ENCODE measurements around the gene RAB26. TPM values are rescaled to one million over a fixed set of nuclear protein-coding genes. Genes with fewer than 3 reads are reported as not detected.
A peak's percentile ranks its signal among the peaks of the same experiment; 100 is the strongest.

The RAB26 gene
- total and polyA plus RNA-seq, 2 experiments from 2014 or later, result 0.71 TPM; not detected in 1

DNA sequence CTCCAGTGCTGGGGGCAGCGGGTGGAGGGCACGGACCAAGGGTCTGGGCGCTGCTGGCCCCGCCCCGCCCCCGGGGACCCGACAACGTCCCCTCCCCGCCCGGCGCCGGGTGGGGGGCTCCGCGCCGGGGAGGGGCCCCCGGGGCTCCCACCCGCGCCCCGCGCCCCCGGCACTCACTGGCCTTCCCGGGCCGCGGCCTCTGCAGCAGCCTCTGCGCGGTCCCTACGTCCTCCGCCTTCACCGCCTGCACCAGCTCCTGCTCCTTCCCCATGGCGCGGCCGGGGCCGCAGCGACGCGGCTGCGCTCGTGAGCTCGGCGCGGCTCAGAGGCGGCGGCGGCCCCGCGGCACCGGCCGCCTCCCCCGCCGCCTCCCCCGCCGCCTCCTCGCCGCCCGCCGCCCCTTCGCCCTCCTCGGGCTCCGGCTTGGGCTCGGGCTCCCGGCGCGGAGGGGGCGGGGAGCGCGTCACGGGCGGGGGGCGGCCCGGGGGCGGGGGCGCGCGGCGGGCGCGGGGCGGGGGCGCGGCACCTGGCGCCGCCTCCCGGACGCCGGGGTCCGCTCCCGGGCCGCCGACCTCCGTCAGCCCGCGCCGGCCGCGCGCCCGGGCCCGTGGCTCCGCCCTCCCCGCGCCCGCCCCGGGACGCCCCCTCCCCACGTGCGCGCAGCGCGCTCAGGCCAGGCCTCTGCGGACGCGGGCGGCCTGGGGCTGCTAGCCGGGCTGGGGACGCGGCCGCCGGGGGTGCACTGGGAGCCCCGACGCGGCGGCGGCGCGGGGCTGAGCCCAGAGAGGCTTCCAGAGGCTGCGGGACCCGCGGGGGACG lies 47.9 kb downstream of the RAB26 start, which contains the start of gene CASKIN1:
CASKIN1 (minus strand) TSS at position 444 of the 819 bp plus-strand sequence; CDS start at position 271, 173 bp downstream.
- 0 to 1% methylated on average over 4 to 44 of the region's 129 CpGs for WGBS, 2 experiments (ENCODE audit: low coverage in 1 of 2, low lambda C conversion rate in 2 of 2, missing lambda C conversion rate in 2 of 2)

DNA sequence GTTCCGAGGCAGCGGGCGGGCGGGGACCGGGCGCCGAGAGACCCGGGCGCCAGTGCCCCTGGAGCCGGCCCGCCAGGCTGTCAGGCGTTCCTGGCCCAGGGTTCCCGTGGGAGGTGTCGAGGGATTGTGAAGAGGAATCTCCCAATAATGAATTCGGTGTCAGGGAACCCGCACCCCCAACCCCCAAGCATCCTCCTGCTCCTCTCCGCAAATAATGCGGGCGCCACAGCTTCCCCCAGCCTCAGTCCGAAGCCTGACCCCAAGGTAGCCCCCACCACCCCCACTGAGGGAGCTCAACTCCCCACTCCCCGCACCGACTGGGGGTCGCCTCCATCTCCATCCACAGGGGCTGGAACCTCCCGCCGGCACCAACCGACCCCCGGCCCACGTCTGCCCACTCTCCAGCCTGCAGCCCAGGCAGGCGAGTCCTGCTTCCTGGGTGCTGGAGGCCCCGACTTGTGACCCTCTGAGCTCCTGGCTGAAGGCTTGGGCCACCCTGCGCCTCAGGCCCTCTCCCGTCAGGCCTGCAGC lies 48.6 kb downstream of the RAB26 start:
- H3K27me3 ChIP-seq (replicated peaks; ENCODE audit: insufficient read depth), result peaks cover 29% of the 10 kb centered on the region
- no peaks in the 10 kb centered on the region for H4K20me1 ChIP-seq (ENCODE audit: insufficient read depth)
- no peaks in the 10 kb centered on the region for H3K9me3 ChIP-seq (ENCODE audit: low read depth)
- no peak overlapping the region for H3K27ac ChIP-seq
- in situ Hi-C loops (cut with MboI), result no loop called here
- no peaks in the 10 kb centered on the region for H3K9me2 ChIP-seq (ENCODE audit: insufficient read depth)
- H3K4me2 ChIP-seq (ENCODE audit: unreplicated experiment), result no peak overlapping the region
- H3K4me3 ChIP-seq, result no peak overlapping the region
- WGBS, 2 experiments (ENCODE audit: low coverage in 1 of 2, low lambda C conversion rate in 2 of 2, missing lambda C conversion rate in 2 of 2), result 25 to 39% methylated on average over 15 to 23 of the region's 32 CpGs
- TF ChIP-seq EZH2 (IDR thresholded peaks at IDR 0.05; ENCODE audit: insufficient read depth, poor library complexity, severe bottlenecking) (peak; percentile 74), EZH2phosphoT487 (IDR thresholded peaks at IDR 0.05; ENCODE audit: insufficient read depth, low read depth) (no peak)
- no peaks in the 10 kb centered on the region for H3K79me2 ChIP-seq (ENCODE audit: insufficient read depth)
- peak; percentile 17 for DNase-seq
- H3K4me1 ChIP-seq (ENCODE audit: insufficient read depth), result no peaks in the 10 kb centered on the region
- H2AFZ ChIP-seq, result no peak overlapping the region
- H3F3A ChIP-seq (ENCODE audit: insufficient read depth), result no peaks in the 10 kb centered on the region
- no peak overlapping the region for H3K9ac ChIP-seq
- H3K36me3 ChIP-seq (ENCODE audit: low read depth), result no peaks in the 10 kb centered on the region

More for the DNA sequence above, 47.9 kb downstream of the RAB26 start, which contains the start of gene CASKIN1:
- Histone ChIP-seq H3K27ac (no peak within 1 kb of the TSS), H3K9ac (no peak within 1 kb of the TSS), H3K9me2 (ENCODE audit: insufficient read depth) (no peaks in the 10 kb centered on the region), H3K4me3 (peak within 1 kb of the TSS; percentile 40; the same call in 1 of the 2 replicates), H2AFZ (no peak within 1 kb of the TSS), H3K79me2 (ENCODE audit: insufficient read depth) (no peaks in the 10 kb centered on the region), H3K9me3 (ENCODE audit: low read depth) (no peaks in the 10 kb centered on the region), H3K4me2 (ENCODE audit: unreplicated experiment) (no peak within 1 kb of the TSS), H3K36me3 (ENCODE audit: low read depth) (no peaks in the 10 kb centered on the region), H3F3A (ENCODE audit: insufficient read depth) (no peaks in the 10 kb centered on the region), H3K4me1 (ENCODE audit: insufficient read depth) (no peaks in the 10 kb centered on the region), H3K27me3 (replicated peaks; ENCODE audit: insufficient read depth) (peaks cover 29% of the 10 kb centered on the region), H4K20me1 (ENCODE audit: insufficient read depth) (no peaks in the 10 kb centered on the region)
- in situ Hi-C loops (cut with MboI), result no loop called here
- peak; percentile 65 for DNase-seq
- TF ChIP-seq EZH2phosphoT487 (IDR thresholded peaks at IDR 0.05; ENCODE audit: insufficient read depth, low read depth), result no peak
- TF ChIP-seq EZH2 (IDR thresholded peaks at IDR 0.05; ENCODE audit: insufficient read depth, poor library complexity, severe bottlenecking), result no peak

DNA sequence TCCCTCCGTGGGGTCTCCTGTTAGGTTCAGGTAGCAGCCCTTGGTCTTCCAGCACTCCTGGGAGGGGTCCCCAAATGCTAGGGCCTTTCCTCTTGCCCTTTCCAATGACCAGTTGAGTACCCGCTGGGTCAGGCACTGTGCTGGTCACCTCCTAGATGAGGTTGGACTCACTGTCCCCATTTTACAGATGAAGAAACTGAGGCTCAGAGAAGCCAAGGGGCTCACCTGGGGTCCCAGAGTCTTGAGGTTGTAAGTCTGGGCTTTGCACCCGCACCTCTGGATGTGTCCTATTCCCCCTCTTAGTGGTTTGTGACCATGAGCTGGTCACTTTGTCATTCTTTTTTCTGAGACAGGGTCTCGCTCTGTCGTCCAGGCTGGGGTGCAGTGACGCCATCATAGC lies 49.3 kb downstream of the RAB26 start:
- Histone ChIP-seq H2AFZ (no peak overlapping the region), H3K4me3 (no peak overlapping the region), H4K20me1 (ENCODE audit: insufficient read depth) (no peaks in the 10 kb centered on the region), H3K27ac (no peak overlapping the region), H3K4me2 (ENCODE audit: unreplicated experiment) (no peak overlapping the region), H3K9me3 (ENCODE audit: low read depth) (no peaks in the 10 kb centered on the region), H3K36me3 (ENCODE audit: low read depth) (no peaks in the 10 kb centered on the region), H3K4me1 (ENCODE audit: insufficient read depth) (no peaks in the 10 kb centered on the region), H3K27me3 (replicated peaks; ENCODE audit: insufficient read depth) (peaks cover 29% of the 10 kb centered on the region), H3K79me2 (ENCODE audit: insufficient read depth) (no peaks in the 10 kb centered on the region), H3K9me2 (ENCODE audit: insufficient read depth) (no peaks in the 10 kb centered on the region), H3K9ac (no peak overlapping the region), H3F3A (ENCODE audit: insufficient read depth) (no peaks in the 10 kb centered on the region)
- DNase-seq, result no peak
- TF ChIP-seq EZH2 (IDR thresholded peaks at IDR 0.05; ENCODE audit: insufficient read depth, poor library complexity, severe bottlenecking) (no peak), EZH2phosphoT487 (IDR thresholded peaks at IDR 0.05; ENCODE audit: insufficient read depth, low read depth) (no peak)
- WGBS, 2 experiments (ENCODE audit: low coverage in 1 of 2, low lambda C conversion rate in 2 of 2, missing lambda C conversion rate in 2 of 2), result 91 to 98% methylated on average over 6 of the region's 6 CpGs
- in situ Hi-C loops (cut with MboI), result no loop called here

DNA sequence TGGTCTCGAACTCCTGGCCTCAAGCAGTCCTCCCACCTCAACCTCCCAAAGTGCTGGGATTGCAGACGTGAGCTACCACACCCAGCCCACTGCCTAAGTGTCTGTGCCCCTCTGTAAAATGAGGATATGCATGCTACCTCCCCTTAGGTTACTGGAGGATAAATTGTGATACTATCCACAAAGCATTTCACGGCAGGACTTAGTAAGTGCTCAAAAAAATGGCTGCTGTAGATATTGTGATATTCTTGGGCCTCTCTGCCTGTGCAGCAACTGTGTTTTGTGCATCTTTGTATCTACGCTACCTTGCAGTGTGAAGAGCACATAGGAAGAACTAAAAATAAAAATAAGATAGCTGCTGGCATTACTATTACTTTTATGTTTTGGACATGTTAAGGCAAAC lies 49.9 kb downstream of the RAB26 start:
- Histone ChIP-seq H3K79me2 (ENCODE audit: insufficient read depth) (no peaks in the 10 kb centered on the region), H3K4me3 (no peak overlapping the region), H4K20me1 (ENCODE audit: insufficient read depth) (no peaks in the 10 kb centered on the region), H3K36me3 (ENCODE audit: low read depth) (no peaks in the 10 kb centered on the region), H3K27ac (no peak overlapping the region), H3K9me3 (ENCODE audit: low read depth) (no peaks in the 10 kb centered on the region), H3K9ac (no peak overlapping the region), H3K4me2 (ENCODE audit: unreplicated experiment) (no peak overlapping the region), H3K9me2 (ENCODE audit: insufficient read depth) (no peaks in the 10 kb centered on the region), H2AFZ (no peak overlapping the region), H3F3A (ENCODE audit: insufficient read depth) (no peaks in the 10 kb centered on the region), H3K27me3 (replicated peaks; ENCODE audit: insufficient read depth) (peaks cover 29% of the 10 kb centered on the region), H3K4me1 (ENCODE audit: insufficient read depth) (no peaks in the 10 kb centered on the region)
- DNase-seq, result no peak
- 42 to 46% methylated on average over 4 of the region's 4 CpGs for WGBS, 2 experiments (ENCODE audit: low coverage in 1 of 2, low lambda C conversion rate in 2 of 2, missing lambda C conversion rate in 2 of 2)
- in situ Hi-C loops (cut with MboI), result no loop called here
- no peak for TF ChIP-seq EZH2 (IDR thresholded peaks at IDR 0.05; ENCODE audit: insufficient read depth, poor library complexity, severe bottlenecking)
- TF ChIP-seq EZH2phosphoT487 (IDR thresholded peaks at IDR 0.05; ENCODE audit: insufficient read depth, low read depth), result no peak
